Upper lobe of left lung (tissue), 4 donors: ENCODE measurements around the gene CARD11.

Experiments
- EP300 ChIP-seq, 4 donors: sonication (generic); formaldehyde crosslinking; IDR thresholded peaks; one replicate each; pipeline ENCODE4 v1.5.1; 2017; ENCODE audit warnings: antibody characterized with exemption in 4 of 4, control low read depth in 2 of 4
- POLR2A ChIP-seq, 4 donors: fragments of 450-650 bp; IDR thresholded peaks; one replicate each; pipeline ENCODE4 v1.5.1; 2016 to 2017; ENCODE audit warnings: antibody characterized with exemption in 4 of 4, mild to moderate bottlenecking in 2 of 4
- TF ChIP-seq, protein P1 (sequence below), 6 experiments: fragments of 450-650 bp in 4 of 6; fragments of 200-600 bp in 2 of 6; sonication (generic) in 2 of 6; IDR thresholded peaks; one replicate each; pipeline ENCODE4 v1.5.1; 2016 to 2019; ENCODE audit warnings: antibody characterized with exemption in 6 of 6

DNA sequence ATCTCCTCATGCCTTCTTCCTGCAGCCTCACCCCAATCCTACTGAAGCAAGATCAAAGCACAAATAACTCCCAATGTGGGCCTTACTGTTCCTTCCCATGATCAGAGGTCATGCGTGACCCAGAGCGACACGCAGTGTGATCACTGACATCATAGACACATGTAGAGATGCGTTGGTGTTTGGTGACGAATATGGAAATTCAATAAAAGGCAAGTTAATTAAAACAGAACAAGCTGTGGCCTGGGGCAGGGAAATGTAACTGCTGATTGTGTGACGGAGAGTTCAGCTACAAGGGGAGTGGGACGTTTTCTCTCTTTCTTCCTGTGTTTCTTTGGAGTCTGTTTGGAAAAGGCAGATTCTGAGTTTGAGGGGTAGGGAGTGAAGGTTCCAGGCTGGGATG is 34.8 kb upstream of the CARD11 start:
- TF ChIP-seq, protein P1, sequence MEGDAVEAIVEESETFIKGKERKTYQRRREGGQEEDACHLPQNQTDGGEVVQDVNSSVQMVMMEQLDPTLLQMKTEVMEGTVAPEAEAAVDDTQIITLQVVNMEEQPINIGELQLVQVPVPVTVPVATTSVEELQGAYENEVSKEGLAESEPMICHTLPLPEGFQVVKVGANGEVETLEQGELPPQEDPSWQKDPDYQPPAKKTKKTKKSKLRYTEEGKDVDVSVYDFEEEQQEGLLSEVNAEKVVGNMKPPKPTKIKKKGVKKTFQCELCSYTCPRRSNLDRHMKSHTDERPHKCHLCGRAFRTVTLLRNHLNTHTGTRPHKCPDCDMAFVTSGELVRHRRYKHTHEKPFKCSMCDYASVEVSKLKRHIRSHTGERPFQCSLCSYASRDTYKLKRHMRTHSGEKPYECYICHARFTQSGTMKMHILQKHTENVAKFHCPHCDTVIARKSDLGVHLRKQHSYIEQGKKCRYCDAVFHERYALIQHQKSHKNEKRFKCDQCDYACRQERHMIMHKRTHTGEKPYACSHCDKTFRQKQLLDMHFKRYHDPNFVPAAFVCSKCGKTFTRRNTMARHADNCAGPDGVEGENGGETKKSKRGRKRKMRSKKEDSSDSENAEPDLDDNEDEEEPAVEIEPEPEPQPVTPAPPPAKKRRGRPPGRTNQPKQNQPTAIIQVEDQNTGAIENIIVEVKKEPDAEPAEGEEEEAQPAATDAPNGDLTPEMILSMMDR (IDR thresholded peaks at IDR 0.05), result no peak
- no peak for TF ChIP-seq EP300 (IDR thresholded peaks at IDR 0.05)
- no peak for TF ChIP-seq POLR2A (IDR thresholded peaks at IDR 0.05)
